Measurements from ENCODE around the gene ADAMTS19. TPM values are rescaled to one million over a fixed set of nuclear protein-coding genes. Genes with fewer than 3 reads are reported as not detected.

Gene ADAMTS19
- total RNA-seq, 1 donor from 2014 or later: 33.7 TPM

DNA sequence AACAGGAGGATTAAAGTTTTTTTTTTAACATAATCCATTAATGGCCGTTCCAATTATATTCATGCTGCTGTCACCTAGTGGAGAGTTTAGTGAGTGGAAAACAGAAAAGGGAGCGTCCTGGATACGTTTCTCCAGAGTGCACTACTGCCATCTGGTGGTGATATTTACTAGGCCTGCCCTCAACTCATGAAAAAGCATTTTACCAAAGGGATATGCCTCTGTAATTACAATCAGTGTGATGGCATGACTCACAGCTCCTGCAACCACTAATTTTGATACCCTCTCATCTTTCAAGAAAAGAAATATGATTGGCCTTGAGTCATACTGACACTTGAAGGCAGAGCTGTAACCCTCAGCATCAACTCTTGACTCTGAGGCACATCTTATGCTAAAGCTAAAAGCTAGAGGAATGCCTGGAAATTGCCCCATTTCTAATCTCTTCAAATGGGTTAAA is 307.9 kb downstream of the ADAMTS19 start:
- peaks cover 15% of the 10 kb centered on the region for H3K4me1 Mint-ChIP-seq (ENCODE audit: low read depth)
- H3K36me3 Mint-ChIP-seq (ENCODE audit: insufficient read depth): no peaks in the 10 kb centered on the region
- no peak overlapping the region for H3K27ac Mint-ChIP-seq
- no peaks in the 10 kb centered on the region for H3K9me3 Mint-ChIP-seq (ENCODE audit: low read depth)
- peaks cover 4% of the 10 kb centered on the region for H3K27me3 Mint-ChIP-seq
- TF ChIP-seq CTCF (IDR thresholded peaks at IDR 0.05; ENCODE audit: unreplicated experiment): peak; percentile 100
- H3K4me3 Mint-ChIP-seq (ENCODE audit: low read depth): peak overlapping the region; percentile 34
- peak; percentile 54 for DNase-seq (ENCODE audit: low spot score, unreplicated experiment)

DNA sequence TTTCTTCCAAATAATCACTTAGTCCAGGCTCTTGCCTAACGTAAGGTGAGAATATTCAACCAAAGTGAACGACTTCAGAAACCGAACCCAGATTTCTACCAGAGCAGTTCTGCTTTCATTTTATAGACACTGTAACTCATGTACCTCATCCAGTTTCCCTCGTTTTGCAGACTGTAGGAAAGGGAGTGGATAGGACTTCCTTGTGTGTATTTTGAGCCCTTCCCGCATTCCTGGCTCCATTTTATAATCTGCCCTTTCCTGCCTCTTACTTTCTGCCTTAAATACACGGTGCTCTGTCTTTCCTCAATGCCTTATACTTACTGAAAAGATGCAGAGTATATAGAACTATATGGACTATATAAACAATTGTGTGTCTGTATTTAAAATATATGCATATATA is 308.6 kb downstream of the ADAMTS19 start:
- Mint-ChIP-seq H3K27ac (no peak overlapping the region), H3K9me3 (ENCODE audit: low read depth) (no peaks in the 10 kb centered on the region), H3K4me1 (ENCODE audit: low read depth) (peaks cover 7% of the 10 kb centered on the region), H3K27me3 (peaks cover 4% of the 10 kb centered on the region), H3K36me3 (ENCODE audit: insufficient read depth) (no peaks in the 10 kb centered on the region), H3K4me3 (ENCODE audit: low read depth) (no peak overlapping the region)
- no peak for TF ChIP-seq CTCF (IDR thresholded peaks at IDR 0.05; ENCODE audit: unreplicated experiment)
- DNase-seq (ENCODE audit: low spot score, unreplicated experiment): no peak

GRCh38 chr5:129770024-129770820 is 310.1 kb downstream of the ADAMTS19 start:
- H3K9me3 Mint-ChIP-seq (ENCODE audit: low read depth): no peaks in the 10 kb centered on the region
- H3K4me1 Mint-ChIP-seq (ENCODE audit: low read depth): no peaks in the 10 kb centered on the region
- no peaks in the 10 kb centered on the region for H3K36me3 Mint-ChIP-seq (ENCODE audit: insufficient read depth)
- no peak for DNase-seq (ENCODE audit: low spot score, unreplicated experiment)
- no peak for TF ChIP-seq CTCF (IDR thresholded peaks at IDR 0.05; ENCODE audit: unreplicated experiment)
- H3K27ac Mint-ChIP-seq: no peak overlapping the region
- H3K27me3 Mint-ChIP-seq: peaks cover 4% of the 10 kb centered on the region
- no peak overlapping the region for H3K4me3 Mint-ChIP-seq (ENCODE audit: low read depth)

DNA sequence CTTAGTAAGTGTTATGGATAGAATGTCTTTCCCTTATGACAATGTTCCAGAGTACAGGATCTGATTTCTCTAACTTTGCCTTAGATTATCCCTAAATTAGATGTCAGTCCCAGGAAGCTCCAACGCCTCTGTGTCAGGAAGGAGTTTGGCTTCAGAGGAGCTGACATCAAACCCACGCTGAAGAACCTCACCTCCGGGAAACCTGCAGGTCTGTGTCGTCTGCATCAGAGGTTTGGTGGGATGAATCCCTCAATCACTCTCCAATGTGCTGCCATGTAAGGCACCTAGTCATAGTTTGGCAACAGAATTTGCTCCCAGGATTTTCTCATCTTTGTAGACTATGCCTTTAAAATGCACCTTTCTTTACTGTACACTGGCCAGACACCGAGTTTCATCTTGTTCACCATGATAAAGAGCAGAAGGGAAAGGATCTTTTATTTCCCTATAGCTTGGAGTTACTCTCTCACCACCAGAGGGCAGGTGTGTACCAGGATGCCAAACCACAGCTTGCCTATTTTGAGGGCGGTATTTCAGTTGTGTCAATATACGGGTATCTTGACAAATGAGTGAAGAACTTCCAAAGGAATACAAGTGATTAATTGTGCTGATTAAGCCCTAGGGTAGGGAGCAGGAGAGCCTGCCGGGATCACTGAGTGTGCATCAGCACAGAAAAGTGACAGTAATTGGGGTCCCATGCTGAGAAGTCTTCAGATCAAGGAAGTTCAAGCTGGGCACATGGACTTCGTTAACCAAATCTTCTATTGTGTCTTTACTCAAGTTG is 311.1 kb downstream of the ADAMTS19 start:
- Mint-ChIP-seq H3K36me3 (ENCODE audit: insufficient read depth) (no peaks in the 10 kb centered on the region), H3K9me3 (ENCODE audit: low read depth) (no peaks in the 10 kb centered on the region), H3K27ac (no peak overlapping the region), H3K27me3 (peaks cover 4% of the 10 kb centered on the region), H3K4me3 (ENCODE audit: low read depth) (no peak overlapping the region), H3K4me1 (ENCODE audit: low read depth) (no peaks in the 10 kb centered on the region)
- peak; percentile 34 for DNase-seq (ENCODE audit: low spot score, unreplicated experiment)
- TF ChIP-seq CTCF (IDR thresholded peaks at IDR 0.05; ENCODE audit: unreplicated experiment): peak; percentile 93

DNA sequence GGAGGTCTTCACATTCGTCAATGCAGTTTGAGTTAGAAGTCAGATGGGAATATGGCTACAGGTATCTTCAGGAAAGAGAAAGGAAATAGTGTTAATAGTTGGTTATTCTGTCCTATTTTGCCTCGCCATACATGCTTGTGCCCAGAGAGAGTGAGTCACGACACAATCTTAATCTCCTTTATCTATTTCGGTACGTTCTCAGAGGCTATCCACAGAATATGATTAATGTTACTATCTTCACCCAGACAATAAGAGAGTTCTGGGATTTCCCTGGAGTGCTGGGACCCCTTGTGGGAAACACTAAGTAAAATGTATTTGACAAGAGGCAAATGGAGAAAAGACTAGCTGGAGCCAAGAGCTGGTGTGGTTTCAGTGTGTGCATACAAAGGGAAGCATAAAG is 313.3 kb downstream of the ADAMTS19 start:
- no peak for TF ChIP-seq CTCF (IDR thresholded peaks at IDR 0.05; ENCODE audit: unreplicated experiment)
- Mint-ChIP-seq H3K4me1 (ENCODE audit: low read depth) (no peaks in the 10 kb centered on the region), H3K27me3 (peaks cover 4% of the 10 kb centered on the region), H3K9me3 (ENCODE audit: low read depth) (no peaks in the 10 kb centered on the region), H3K4me3 (ENCODE audit: low read depth) (no peak overlapping the region), H3K27ac (no peak overlapping the region), H3K36me3 (ENCODE audit: insufficient read depth) (no peaks in the 10 kb centered on the region)
- no peak for DNase-seq (ENCODE audit: low spot score, unreplicated experiment)

All from progenitor cell of endocrine pancreas (in vitro differentiated cells).